Measurements from ENCODE around the gene KIF21B. TPM values are rescaled to one million over a fixed set of nuclear protein-coding genes. Genes with fewer than 3 reads are reported as not detected.

KIF21B gene
- total RNA-seq, 2 donors from 2014 or later = 2.6 to 2.9 TPM

DNA sequence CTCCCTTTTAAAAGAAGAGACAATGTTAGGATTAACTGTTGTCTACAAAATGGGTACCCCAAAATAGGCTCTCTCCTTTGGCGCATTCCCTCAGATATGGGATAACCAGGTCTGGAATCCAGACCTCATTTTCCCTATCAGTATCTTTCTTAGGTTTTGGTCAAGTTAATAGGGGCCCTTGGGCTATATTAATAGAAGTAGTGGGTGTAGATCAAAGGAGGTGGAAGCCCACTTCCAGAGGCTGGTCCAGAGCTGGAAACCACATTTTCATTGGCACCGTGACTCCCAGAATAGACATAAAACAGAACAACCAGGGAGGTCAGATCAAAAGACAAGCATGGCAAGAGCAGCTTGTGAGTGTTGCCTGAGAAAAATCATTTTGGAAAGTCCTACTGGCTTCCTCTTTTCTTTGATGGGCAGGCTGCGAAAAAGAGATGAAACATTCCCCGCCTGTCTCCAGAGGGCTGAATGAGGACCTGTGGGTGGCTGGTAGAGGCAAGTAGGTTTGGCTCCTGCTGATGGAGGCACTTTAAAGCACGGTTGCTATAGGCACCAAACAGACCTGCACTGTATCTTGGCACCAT lies 25.8 kb upstream of the KIF21B start:
- DNase-seq (ENCODE audit: low spot score) = no peak
- intact Hi-C loops (cut with DNase I) = loop anchor here in 1 of 2 donors (10.0 kb wide), 1 partner anchor 55 kb away; no protein-coding TSS in a partner anchor

DNA sequence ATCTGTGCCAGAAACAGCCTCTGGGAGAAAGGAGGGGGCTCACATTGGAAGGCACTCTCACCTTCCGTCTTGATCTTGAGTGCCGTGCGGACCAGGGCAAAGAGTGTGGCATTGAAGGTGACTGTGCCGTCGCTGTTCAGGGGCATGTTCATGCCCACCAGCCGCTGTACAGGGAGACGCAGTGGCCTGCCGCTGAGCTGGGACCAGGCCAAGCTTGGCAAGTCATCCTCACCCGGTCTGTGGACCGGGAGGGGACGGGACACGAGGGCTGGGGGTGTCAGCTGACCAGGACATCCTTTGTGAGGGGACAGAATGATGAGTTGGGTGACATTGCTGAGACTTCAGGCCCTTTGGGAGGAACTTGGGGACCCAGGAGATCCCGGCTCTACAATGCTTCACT lies 25.0 kb upstream of the KIF21B start:
- intact Hi-C loops (cut with DNase I) = loop anchor here in 1 of 2 donors (10.0 kb wide), 1 partner anchor 56 kb away; no protein-coding TSS in a partner anchor
- no peak for DNase-seq (ENCODE audit: low spot score)

DNA sequence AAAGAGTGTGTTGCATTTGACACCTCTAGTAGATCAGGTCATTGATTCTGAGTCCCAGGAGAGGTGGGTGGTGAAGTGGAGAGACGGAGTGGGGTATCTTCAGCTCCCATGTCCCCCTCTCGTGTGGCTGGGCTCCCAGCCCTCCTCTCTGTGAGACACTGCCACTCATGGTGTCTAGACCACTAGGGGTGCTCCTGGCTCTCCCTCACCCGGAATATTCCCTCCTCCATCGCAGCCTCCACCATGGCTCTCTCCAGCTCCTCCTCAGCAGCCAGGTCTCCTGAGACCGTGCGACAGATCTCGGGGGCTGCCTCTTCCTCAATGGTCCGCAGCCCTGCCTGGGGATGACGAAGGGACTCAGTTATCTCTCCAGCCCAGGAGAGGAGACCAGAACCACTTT lies 20.6 kb upstream of the KIF21B start:
- no peak for DNase-seq (ENCODE audit: low spot score)

DNA sequence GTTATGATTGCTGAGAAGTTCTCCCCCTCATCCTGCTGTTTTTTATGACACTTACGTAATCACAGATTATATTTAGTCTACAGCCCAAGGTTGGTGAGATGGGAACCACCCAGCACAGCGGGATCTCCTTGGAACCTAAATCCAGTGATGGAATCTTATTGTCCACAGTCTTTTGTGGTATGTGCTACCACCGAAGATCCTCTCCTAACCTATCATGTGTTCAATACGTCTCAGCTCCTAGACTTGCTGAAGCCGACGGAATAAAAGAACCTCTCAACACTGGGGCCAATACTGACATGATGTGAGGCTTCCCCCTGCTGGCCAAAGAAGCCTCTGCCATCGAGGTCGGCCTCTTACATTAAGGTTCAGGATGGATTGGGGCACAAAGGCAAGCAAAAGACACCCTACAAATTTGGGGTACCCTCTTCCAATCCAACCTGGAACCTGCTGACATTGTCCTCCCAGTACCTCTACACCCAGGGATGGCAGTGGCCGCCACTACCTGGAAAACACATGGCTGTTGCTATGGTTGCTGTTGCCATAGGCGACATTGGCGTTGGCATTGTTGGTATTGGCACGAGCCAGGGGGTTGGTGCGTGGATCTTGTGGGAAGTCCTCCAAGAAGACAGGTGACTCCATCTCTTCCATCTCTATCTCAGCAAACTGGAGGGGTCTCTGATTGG lies 19.4 kb upstream of the KIF21B start:
- peak; percentile 87 for DNase-seq (ENCODE audit: low spot score)
- intact Hi-C loops (cut with DNase I) = loop anchor here (1.0 to 10.0 kb wide), 4 partner anchors 62 to 76 kb away; no protein-coding TSS in a partner anchor

More for the DNA sequence above, 20.6 kb upstream of the KIF21B start:
- intact Hi-C loops (cut with DNase I) = loop anchor here (5.0 to 10.0 kb wide), 2 partner anchors 61 to 72 kb away; no protein-coding TSS in a partner anchor

DNA sequence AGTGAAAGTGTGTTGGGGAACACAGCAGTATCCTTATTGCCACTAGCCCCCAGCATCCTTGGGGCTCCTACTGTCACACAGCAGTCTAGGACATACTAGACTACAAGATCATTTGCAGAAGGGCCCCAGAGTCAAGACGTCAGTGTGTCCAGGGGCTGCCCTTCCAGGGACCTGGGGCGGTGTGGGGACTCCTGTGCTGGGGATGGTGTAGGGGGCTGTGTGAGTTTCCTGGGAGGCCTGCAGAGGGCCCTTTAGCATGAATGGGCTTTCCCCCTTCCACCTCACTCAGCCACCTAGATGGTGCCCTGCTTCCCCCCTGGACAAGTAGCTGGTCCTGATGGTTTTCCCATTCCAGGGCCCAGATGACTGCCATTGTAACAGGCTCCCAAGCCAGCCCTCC lies 17.5 kb upstream of the KIF21B start:
- no peak for DNase-seq (ENCODE audit: low spot score)
- intact Hi-C loops (cut with DNase I) = loop anchor here (2.0 to 10.0 kb wide), 3 partner anchors 64 to 69 kb away; no protein-coding TSS in a partner anchor

DNA sequence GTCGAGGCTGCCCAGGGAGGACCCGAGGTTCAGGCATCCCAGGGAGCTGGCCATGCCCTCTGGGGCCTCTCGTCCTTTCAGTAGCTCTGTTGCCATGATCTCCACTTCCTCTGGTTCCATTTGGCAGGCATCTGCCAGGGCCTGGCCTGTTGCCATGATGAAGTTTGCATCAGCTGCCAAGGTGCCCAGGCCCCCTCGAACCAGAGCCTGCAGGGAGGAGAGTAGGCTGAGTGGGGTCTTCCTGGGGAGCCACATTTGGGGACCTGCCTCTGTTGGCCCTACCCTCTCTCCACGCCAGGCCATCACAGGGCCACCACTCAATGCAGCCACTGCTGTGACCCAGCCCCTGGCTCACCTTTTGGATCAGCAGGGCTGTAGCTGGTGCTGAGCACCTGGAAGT lies 16.4 kb upstream of the KIF21B start:
- intact Hi-C loops (cut with DNase I) = loop anchor here (2.0 to 10.0 kb wide), 3 partner anchors 65 to 68 kb away; no protein-coding TSS in a partner anchor
- no peak for DNase-seq (ENCODE audit: low spot score)

DNA sequence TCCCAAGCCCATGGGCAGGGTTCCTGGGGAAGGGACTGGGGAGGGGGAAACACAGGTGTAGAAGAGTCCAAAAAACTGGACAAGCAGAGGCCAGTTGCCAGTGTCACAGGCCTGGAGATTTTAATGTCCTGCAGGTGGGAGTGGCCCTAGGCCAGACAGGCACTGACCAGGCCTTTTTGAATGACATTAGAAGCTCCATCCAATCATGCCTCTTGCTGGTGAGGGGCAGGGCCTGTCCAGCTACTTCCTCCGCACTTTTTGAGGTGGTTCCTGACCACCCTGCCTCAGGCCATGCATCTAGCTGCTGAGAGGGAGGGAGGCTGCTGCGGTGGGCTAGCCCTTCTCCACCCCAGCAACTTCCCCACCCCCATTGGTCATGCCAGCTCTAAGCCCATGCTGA lies 15.9 kb upstream of the KIF21B start:
- intact Hi-C loops (cut with DNase I) = no loop called here
- no peak for DNase-seq (ENCODE audit: low spot score)

DNA sequence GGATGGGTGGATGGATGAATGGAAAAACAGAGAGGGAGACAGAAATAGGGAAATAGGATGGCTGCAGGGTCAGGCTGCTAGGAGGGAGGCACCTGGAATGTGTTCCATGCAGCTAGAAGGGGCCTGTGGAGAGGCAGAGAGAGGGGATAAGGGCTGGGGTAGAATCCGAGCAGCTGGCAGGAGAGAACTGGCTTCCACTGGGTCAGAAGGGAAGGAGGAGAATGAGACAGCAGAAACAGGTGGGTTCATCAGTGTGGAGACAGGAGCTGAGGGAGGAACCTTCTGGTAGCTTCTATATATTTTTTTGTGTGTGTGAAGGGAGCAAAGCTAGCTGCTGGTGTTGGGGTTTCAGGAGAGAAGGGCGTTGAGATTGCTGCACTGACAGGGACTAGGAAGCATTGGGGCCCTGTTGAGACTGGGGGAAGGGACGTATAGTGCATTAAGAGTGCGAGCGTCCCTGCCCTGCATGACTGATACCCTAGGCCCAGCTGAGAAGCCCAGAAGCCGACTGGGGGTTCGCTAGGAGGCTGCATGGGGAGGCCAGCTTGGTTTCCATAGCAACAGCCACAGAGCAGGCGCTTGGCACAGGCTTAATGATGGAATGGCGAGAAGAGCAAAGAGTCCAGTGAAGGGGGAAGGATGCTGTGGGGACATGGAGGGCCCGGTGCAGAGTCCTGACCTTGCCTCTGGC lies 14.8 kb upstream of the KIF21B start:
- no peak for DNase-seq (ENCODE audit: low spot score)
- intact Hi-C loops (cut with DNase I) = no loop called here

DNA sequence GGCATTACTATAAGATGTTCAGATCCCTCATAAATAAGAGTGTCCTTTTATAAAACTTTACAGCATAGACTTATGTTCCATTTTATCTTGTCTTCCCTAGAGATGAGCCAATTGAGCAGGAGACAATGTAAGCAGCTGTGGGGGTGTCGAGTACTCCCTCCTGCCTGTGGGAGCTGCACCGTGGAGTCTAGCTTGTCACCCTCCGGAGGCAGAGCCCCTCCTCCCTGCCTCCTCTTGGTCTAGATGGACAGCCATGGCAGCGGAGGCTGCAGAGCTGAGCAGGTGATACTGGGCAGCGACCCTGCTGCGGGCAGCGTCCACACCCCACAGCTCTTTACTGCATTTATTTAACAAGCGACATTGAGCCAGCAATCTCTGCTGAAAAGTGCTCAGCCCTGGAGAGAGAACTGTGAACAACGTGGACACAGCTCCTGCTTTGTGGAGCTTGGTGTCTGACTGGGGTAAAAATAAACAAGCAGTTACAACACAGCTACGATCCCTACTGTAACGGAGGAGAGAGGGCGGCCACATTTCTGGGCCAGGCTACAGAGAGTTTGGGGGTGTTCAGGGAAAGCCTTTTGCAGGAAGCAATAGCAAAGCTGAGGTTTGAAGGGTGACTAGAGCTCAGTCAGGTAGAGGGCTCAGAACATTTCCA lies 12.8 kb upstream of the KIF21B start:
- DNase-seq (ENCODE audit: low spot score) = no peak
- intact Hi-C loops (cut with DNase I) = no loop called here

DNA sequence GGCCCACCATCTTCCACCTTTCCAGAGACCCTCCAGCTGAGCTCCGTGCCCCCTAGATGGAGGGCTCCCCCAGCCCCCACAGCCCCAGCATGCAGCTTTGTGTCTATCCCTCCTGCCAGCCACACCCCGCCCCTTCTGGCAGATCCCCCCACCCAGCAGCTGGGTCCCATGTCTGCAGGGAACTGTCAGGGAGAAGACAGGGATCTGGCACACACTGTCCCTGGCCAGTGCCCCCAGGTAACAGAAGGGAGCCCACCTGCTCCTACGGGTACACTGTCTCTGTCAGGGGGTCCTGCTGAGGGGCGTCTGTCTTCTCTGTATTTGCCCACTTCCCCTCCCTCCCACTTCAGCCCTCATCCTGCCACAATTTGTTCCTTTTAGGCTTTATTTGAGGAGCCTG lies 11.2 kb upstream of the KIF21B start:
- intact Hi-C loops (cut with DNase I) = no loop called here
- DNase-seq (ENCODE audit: low spot score) = no peak

DNA sequence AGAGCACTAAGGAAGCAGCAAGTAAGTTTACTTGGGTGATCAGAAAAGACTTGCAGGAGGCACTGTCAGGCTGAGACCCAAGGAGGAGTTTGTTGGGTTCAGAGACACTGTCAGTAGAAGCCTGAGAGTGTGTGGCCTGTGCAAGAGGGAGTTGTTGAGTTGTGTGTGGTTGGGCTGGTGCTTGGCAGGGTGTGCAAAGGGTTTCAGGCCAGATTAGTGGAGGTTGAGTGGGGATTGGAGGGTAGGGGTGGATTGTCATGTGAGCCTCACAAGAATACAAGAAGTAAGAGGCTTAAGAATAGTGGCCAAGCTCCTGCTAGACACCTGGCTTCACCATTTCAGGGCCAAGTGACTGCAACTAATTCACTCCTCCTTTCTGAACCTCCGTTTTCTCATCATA lies 8.9 kb upstream of the KIF21B start:
- intact Hi-C loops (cut with DNase I) = no loop called here
- DNase-seq (ENCODE audit: low spot score) = no peak

DNA sequence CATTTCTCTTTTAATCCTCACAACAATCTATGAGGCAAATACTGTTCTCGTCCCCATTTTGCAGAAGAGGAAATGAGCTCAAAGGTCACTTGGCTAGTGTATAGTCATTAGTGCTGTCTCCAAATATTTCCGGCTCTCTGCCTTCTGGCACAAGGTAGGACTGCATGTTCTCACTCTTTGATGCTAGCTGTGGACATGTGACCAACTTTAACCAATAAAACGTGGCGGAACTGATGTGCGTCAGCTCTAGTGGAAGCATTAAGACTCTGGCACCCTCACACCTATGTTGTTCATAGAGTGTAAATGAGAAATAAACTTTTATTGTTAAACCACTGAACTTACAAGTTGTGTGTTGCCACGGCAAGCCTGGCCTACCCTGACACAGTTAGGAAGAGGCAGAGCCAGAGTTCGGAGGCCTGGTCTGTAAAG lies 5.0 kb upstream of the KIF21B start:
- no peak for DNase-seq (ENCODE audit: low spot score)
- intact Hi-C loops (cut with DNase I) = no loop called here

DNA sequence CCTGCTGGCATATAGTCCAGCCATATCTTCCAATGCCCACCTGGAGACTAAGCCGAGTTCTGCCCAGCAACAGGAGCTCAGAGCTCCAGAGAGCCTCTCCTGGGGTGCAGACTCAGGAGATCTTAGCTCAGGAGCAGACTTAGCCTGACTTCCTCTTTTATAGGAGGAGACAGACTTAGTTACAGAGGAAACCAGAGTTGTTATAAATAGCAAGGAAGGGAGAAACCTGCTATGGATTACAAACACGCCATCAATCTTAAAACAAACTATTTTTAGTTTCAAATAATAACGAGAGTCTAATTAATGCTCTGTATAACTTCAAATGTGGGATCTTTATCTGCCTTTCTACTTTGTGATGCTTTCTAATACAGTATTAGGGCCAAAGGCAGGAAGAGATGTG lies 3.3 kb upstream of the KIF21B start:
- intact Hi-C loops (cut with DNase I) = no loop called here
- DNase-seq (ENCODE audit: low spot score) = no peak

DNA sequence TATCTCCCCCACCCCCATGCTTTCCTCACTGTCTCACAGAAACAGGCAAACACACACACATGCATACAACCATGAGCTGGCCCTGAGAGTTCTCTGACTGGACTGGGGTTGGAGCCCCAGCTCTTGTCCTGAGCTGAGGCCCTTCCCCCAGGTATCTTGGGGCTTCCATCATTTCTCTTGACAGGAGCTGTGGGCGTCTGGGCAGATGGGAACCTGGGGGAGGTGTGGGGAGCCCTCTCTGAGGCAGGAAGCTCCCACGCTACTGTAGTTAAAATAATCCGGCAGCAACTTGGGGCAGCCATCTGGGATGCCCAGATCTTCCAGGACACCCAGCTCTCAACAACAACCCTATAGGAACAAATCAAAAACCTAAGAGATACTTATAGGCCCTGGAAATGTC lies 2.7 kb upstream of the KIF21B start:
- no peak for DNase-seq (ENCODE audit: low spot score)
- intact Hi-C loops (cut with DNase I) = no loop called here

DNA sequence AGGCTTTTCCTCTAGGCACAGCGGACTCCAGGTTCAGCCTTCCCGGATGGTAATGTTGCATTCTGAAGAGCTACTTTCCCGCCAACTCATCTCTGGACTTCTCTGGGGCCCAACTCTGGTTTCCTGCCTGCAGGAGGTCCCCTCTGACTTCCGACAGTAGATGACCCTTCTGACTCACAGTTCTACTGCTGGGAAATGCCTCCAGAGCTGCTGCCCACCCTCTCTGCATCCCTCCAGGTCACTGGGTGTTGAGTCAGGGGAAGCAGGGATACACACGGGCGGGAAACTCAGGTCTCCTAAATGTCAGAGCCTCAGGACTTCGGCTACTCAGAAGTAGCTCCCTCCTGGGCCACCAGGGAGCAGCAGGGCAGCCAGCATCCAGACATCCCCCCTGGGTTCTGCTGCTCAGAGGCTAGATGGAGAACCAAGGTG lies 2.1 kb upstream of the KIF21B start:
- DNase-seq (ENCODE audit: low spot score) = no peak
- intact Hi-C loops (cut with DNase I) = no loop called here

DNA sequence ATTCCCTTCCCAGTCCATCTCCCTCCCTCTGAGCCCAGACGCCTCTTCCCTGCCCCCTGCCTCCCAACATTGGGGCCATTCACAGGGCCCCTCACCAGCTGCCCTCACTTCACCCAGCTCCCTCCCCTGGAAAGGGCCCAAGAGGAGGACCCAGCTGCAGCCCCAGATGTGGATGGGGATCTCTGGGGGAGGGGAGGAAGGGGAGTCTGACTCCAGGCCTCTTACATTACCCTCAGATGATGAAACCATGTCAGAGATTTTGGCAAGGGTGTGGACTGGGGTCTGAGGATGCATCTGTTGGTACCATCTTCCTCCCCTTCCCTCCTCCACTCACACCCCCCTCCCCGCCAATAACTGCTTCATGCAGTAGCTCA lies 1.1 kb upstream of the KIF21B start:
- intact Hi-C loops (cut with DNase I) = no loop called here

DNA sequence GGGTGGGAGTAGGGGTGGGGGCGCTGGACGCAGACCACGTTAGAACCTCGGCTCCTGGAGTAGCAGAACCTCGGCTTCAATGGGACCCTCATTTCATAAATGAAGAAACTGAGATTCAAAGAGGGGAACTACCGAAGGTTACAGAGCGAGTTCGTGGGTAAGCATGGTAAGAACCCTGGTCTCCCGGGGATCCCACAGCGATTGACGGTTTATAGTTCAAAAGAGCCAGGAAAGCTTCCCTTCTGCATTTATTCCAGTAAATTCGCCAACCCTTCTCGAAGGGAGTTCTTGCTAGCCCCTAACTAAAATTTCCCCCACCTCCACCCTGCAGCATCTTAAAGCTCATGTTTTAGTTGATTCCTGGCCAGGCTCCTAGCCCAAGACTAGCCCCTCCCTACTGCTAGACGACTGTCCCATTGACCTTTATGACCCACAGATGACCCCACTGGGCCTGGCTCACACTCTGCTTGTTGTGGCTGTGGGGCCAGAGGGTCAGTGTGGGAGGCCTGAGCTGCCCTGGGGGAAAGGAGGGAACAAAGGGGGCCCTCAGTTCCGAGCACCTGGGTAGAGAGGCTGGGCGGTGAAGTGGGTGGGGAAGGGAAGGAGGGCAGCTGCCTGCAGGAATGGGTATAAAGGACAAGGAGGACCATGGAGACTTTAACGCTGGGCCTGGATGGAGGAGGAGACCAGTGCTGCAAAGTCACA lies 558 bp upstream of the KIF21B start:
- DNase-seq (ENCODE audit: low spot score) = no peak
- intact Hi-C loops (cut with DNase I) = no loop called here

More for the DNA sequence above, 1.1 kb upstream of the KIF21B start:
- no peak for DNase-seq (ENCODE audit: low spot score)

DNA sequence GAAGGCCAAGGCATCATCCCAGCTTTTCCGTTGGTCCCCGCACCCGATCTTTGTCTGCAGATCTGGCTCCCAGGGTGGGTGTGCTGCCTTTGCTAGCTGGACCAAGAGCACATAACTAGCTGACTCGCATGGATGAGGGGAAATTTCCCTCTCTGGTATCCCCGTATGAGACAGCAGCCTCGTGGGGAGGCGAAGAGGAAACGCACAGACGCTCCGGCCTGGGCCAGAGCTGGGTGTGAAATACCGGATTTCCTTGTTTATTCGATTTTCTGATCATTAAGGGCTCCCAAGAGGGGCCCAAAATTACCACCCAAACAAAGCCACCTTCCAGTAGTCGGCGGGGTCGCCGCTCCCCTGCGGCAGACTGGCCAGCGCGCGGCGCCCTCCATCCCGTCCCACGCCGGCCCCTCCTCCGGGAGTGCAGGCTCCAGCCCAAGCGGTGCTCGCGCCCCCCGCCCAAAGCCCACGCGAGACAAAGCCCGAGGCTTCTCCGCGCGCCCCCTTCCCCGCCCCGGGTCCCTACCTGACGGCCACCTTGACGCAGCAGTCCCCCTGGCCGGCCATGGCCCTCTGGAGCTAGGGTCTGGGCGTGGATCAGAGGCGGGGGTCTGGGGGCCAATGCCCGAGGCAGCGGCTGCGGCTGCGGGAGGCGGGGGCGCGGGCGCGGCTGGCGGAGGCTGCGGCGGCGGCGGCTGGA lies 546 bp downstream of the KIF21B start:
- DNase-seq (ENCODE audit: low spot score) = no peak
- intact Hi-C loops (cut with DNase I) = no loop called here

DNA sequence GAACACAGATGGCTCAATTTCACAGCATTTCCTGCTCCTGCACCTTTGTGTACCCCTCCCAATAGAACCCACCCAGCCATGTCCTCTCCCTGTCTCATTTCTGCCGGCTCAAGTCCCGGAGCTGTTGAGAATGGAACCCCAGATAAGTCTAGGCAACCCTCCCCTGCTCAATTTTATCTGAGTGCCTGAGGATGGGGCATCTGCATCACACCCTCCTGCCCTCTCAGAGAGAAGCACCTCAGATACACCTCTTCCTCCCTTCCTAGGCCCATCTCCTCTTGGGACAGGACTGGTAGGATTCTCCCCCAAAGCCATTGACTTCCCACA lies 1.1 kb downstream of the KIF21B start:
- DNase-seq (ENCODE audit: low spot score) = no peak
- intact Hi-C loops (cut with DNase I) = no loop called here

Data from posterior vena cava (tissue), 2 donors.